ENCODE measurements around the gene IGLL5.

DNA sequence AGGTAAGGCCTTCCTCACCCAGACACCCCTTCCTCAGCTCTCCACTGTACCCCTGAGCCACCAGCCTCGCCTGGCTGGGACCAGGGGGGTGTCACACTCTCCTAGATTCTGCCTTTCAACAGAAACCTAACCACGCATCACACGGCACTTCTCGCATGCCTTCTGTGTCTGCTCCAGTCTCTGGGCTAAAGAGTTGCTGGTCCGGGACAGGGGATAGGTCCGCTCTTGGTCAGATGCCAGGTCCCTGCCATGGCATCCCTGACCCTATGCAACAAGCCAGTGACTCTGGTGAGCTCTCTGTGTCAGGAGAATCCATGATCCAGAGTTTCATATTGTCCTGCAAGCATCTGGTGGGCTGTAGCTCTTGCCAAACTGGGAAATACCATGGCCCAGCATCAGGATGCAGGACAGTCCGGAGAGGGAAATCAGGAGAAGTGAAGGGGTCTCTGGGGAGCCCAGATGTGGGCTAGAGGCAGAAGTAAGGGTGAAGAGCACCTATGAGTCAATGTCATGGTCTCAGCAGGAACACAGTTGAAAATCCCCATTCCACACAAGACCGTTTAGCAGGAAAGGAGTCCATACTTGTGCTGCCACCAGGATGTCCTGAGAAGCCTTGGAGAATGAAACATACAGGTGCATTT lies 14.1 kb downstream of the IGLL5 start:
- TF ChIP-seq CTCF (optimal IDR thresholded peaks at IDR 0.05 in 1 of 3, IDR thresholded peaks at IDR 0.05 in 1 of 3, conservative IDR thresholded peaks at IDR 0.05 in 1 of 3; ENCODE audit: extremely low read depth in 1 of 3, insufficient read depth in 2 of 3, low read length in 3 of 3) (no peak), EZH2 (IDR thresholded peaks at IDR 0.05; ENCODE audit: low read length) (no peak)
